Measurements from ENCODE around the gene PRKCD. TPM values are rescaled to one million over a fixed set of nuclear protein-coding genes. Genes with fewer than 3 reads are reported as not detected.

The PRKCD gene
- total and polyA plus RNA-seq, 2 experiments from 2014 or later: 1.8 to 9.6 TPM

GRCh38 chr3:53137221-53137620, 23.8 kb upstream of the PRKCD start:
- H3F3A ChIP-seq (ENCODE audit: insufficient read depth): no peaks in the 10 kb centered on the region
- no peak overlapping the region for H3K9ac ChIP-seq
- H3K27ac ChIP-seq: no peak overlapping the region
- no peaks in the 10 kb centered on the region for H3K36me3 ChIP-seq (ENCODE audit: low read depth)
- in situ Hi-C loops (cut with MboI): no loop called here
- no peaks in the 10 kb centered on the region for H3K27me3 ChIP-seq (replicated peaks; ENCODE audit: insufficient read depth)
- DNase-seq: no peak
- no peaks in the 10 kb centered on the region for H4K20me1 ChIP-seq (ENCODE audit: insufficient read depth)
- H3K4me2 ChIP-seq (ENCODE audit: unreplicated experiment): no peak overlapping the region
- no peak overlapping the region for H3K4me3 ChIP-seq
- no peaks in the 10 kb centered on the region for H3K9me3 ChIP-seq (ENCODE audit: low read depth)
- H3K79me2 ChIP-seq (ENCODE audit: insufficient read depth): no peaks in the 10 kb centered on the region
- H2AFZ ChIP-seq: no peak overlapping the region
- peaks cover 7% of the 10 kb centered on the region for H3K4me1 ChIP-seq (ENCODE audit: insufficient read depth)
- no peaks in the 10 kb centered on the region for H3K9me2 ChIP-seq (ENCODE audit: insufficient read depth)
- WGBS, 2 experiments (ENCODE audit: low coverage in 1 of 2, low lambda C conversion rate in 2 of 2, missing lambda C conversion rate in 2 of 2): 68 to 71% methylated on average over 2 of the region's 2 CpGs
- no peak for TF ChIP-seq EZH2phosphoT487 (IDR thresholded peaks at IDR 0.05; ENCODE audit: insufficient read depth, low read depth)
- TF ChIP-seq EZH2 (IDR thresholded peaks at IDR 0.05; ENCODE audit: insufficient read depth, poor library complexity, severe bottlenecking): no peak

- H3K4me3 ChIP-seq: no peak overlapping the region
- no peaks in the 10 kb centered on the region for H3F3A ChIP-seq (ENCODE audit: insufficient read depth)
- WGBS, 2 experiments (ENCODE audit: low coverage in 1 of 2, low lambda C conversion rate in 2 of 2, missing lambda C conversion rate in 2 of 2): 82 to 91% methylated on average over 4 of the region's 4 CpGs
- peaks cover 7% of the 10 kb centered on the region for H3K4me1 ChIP-seq (ENCODE audit: insufficient read depth)
- H3K9me3 ChIP-seq (ENCODE audit: low read depth): no peaks in the 10 kb centered on the region
- TF ChIP-seq EZH2phosphoT487 (IDR thresholded peaks at IDR 0.05; ENCODE audit: insufficient read depth, low read depth) (no peak), EZH2 (IDR thresholded peaks at IDR 0.05; ENCODE audit: insufficient read depth, poor library complexity, severe bottlenecking) (no peak)
- in situ Hi-C loops (cut with MboI): no loop called here
- no peaks in the 10 kb centered on the region for H3K79me2 ChIP-seq (ENCODE audit: insufficient read depth)
- H3K9ac ChIP-seq: no peak overlapping the region
- no peak overlapping the region for H2AFZ ChIP-seq
- H3K9me2 ChIP-seq (ENCODE audit: insufficient read depth): no peaks in the 10 kb centered on the region
- no peak overlapping the region for H3K27ac ChIP-seq
- H4K20me1 ChIP-seq (ENCODE audit: insufficient read depth): no peaks in the 10 kb centered on the region
- H3K4me2 ChIP-seq (ENCODE audit: unreplicated experiment): no peak overlapping the region
- no peaks in the 10 kb centered on the region for H3K27me3 ChIP-seq (replicated peaks; ENCODE audit: insufficient read depth)
- no peaks in the 10 kb centered on the region for H3K36me3 ChIP-seq (ENCODE audit: low read depth)
- peak; percentile 61 for DNase-seq
Observed at GRCh38 chr3:53137835-53138446, 23.1 kb upstream of the PRKCD start.

- no peak overlapping the region for H2AFZ ChIP-seq
- DNase-seq: no peak
- H3K27ac ChIP-seq: no peak overlapping the region
Observed at GRCh38 chr3:53139906-53140846, 20.8 kb upstream of the PRKCD start.

GRCh38 chr3:53140847-53141845, 19.9 kb upstream of the PRKCD start:
- Histone ChIP-seq H2AFZ (peak overlapping the region; percentile 77), H3K27me3 (replicated peaks; ENCODE audit: insufficient read depth) (no peaks in the 10 kb centered on the region), H3K79me2 (ENCODE audit: insufficient read depth) (no peaks in the 10 kb centered on the region), H4K20me1 (ENCODE audit: insufficient read depth) (no peaks in the 10 kb centered on the region), H3K9ac (no peak overlapping the region), H3K4me1 (ENCODE audit: insufficient read depth) (peaks cover 7% of the 10 kb centered on the region), H3K9me2 (ENCODE audit: insufficient read depth) (no peaks in the 10 kb centered on the region), H3K27ac (no peak overlapping the region), H3K36me3 (ENCODE audit: low read depth) (no peaks in the 10 kb centered on the region), H3K4me2 (ENCODE audit: unreplicated experiment) (no peak overlapping the region), H3K9me3 (ENCODE audit: low read depth) (no peaks in the 10 kb centered on the region), H3K4me3 (no peak overlapping the region), H3F3A (ENCODE audit: insufficient read depth) (no peaks in the 10 kb centered on the region)
- WGBS, 2 experiments (ENCODE audit: low coverage in 1 of 2, low lambda C conversion rate in 2 of 2, missing lambda C conversion rate in 2 of 2): 60 to 67% methylated on average over 6 of the region's 6 CpGs
- peak; percentile 85 for DNase-seq
- TF ChIP-seq EZH2phosphoT487 (IDR thresholded peaks at IDR 0.05; ENCODE audit: insufficient read depth, low read depth): no peak
- no peak for TF ChIP-seq EZH2 (IDR thresholded peaks at IDR 0.05; ENCODE audit: insufficient read depth, poor library complexity, severe bottlenecking)
- in situ Hi-C loops (cut with MboI): no loop called here

More at GRCh38 chr3:53139906-53140846, 20.8 kb upstream of the PRKCD start:
- 64 to 68% methylated on average over 6 of the region's 6 CpGs for WGBS, 2 experiments (ENCODE audit: low coverage in 1 of 2, low lambda C conversion rate in 2 of 2, missing lambda C conversion rate in 2 of 2)
- Histone ChIP-seq H3K79me2 (ENCODE audit: insufficient read depth) (no peaks in the 10 kb centered on the region), H3K36me3 (ENCODE audit: low read depth) (no peaks in the 10 kb centered on the region), H3K27me3 (replicated peaks; ENCODE audit: insufficient read depth) (no peaks in the 10 kb centered on the region), H3K9me2 (ENCODE audit: insufficient read depth) (no peaks in the 10 kb centered on the region), H4K20me1 (ENCODE audit: insufficient read depth) (no peaks in the 10 kb centered on the region), H3K4me1 (ENCODE audit: insufficient read depth) (peaks cover 7% of the 10 kb centered on the region), H3K4me3 (no peak overlapping the region), H3K4me2 (ENCODE audit: unreplicated experiment) (no peak overlapping the region), H3F3A (ENCODE audit: insufficient read depth) (no peaks in the 10 kb centered on the region), H3K9me3 (ENCODE audit: low read depth) (no peaks in the 10 kb centered on the region), H3K9ac (no peak overlapping the region)
- in situ Hi-C loops (cut with MboI): no loop called here
- TF ChIP-seq EZH2 (IDR thresholded peaks at IDR 0.05; ENCODE audit: insufficient read depth, poor library complexity, severe bottlenecking) (no peak), EZH2phosphoT487 (IDR thresholded peaks at IDR 0.05; ENCODE audit: insufficient read depth, low read depth) (no peak)

Data from GM23248 (cell line).